ENCODE measurements around the gene TEX14. TPM values are rescaled to one million over a fixed set of nuclear protein-coding genes. Genes with fewer than 3 reads are reported as not detected.

The TEX14 gene
- total RNA-seq, 1 experiment from 2014 or later = 0.89 TPM

GRCh38 chr17:58525239-58525638 lies 166.6 kb downstream of the TEX14 start (continued):
- TF ChIP-seq CTCF (IDR thresholded peaks at IDR 0.05 in 2 of 3, conservative IDR thresholded peaks at IDR 0.05 in 1 of 3; ENCODE audit: borderline replicate concordance in 1 of 3, insufficient read depth in 1 of 3, low read depth in 2 of 3, low read length in 2 of 3) (no peak), CBX3 (IDR thresholded peaks at IDR 0.05; ENCODE audit: low read depth) (no peak), SP1 (IDR thresholded peaks at IDR 0.05; ENCODE audit: low read depth) (no peak)

DNA sequence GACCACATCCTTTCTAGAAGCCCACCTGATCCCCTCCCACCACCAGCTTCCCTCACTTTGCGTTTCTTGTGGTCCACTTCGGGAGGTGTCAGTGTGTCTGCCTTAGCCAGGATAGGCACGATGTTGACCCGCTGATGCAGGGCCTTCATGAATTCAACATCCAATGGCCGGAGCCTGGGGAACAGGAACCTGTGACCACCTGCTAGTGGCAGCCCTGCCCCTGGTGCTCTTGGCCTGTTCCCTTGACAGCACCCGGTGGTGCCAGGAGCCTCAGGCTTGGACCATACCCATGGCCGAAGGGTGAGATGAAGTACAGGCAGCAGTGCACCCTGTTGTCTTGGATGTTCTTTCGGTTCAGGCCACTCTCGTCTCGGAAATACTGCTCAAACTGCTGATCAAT lies 170.2 kb downstream of the TEX14 start:
- TF ChIP-seq TCF7L2 (IDR thresholded peaks at IDR 0.05; ENCODE audit: borderline replicate concordance, extremely low read depth, insufficient read depth, insufficient read length) (no peak), ZNF274 (IDR thresholded peaks at IDR 0.05; ENCODE audit: low read depth, low read length) (no peak), SRF (IDR thresholded peaks at IDR 0.05; ENCODE audit: low read depth) (no peak), POLR2AphosphoS5 (IDR thresholded peaks at IDR 0.05; ENCODE audit: low read depth, low read length) (no peak), FOSL1 (IDR thresholded peaks at IDR 0.05; ENCODE audit: low read depth) (no peak), ZFX (IDR thresholded peaks at IDR 0.05) (no peak), REST (IDR thresholded peaks at IDR 0.05; ENCODE audit: low read depth) (no peak), MAX (IDR thresholded peaks at IDR 0.05) (no peak), EGR1 (IDR thresholded peaks at IDR 0.05; ENCODE audit: low read depth) (no peak), EZH2phosphoT487 (IDR thresholded peaks at IDR 0.05; ENCODE audit: borderline replicate concordance) (no peak), CEBPB (IDR thresholded peaks at IDR 0.05; ENCODE audit: low read depth) (no peak), SIN3A (IDR thresholded peaks at IDR 0.05; ENCODE audit: low read depth) (no peak), EZH2 (IDR thresholded peaks at IDR 0.05) (no peak), CBX3 (IDR thresholded peaks at IDR 0.05; ENCODE audit: low read depth) (no peak)
- RAD21 ChIA-PET (ENCODE audit: low non-redundant PET in 1 of 2, low total read pairs in 2 of 2, uncharacterized antibody in 2 of 2, unreplicated experiment in 2 of 2) = no interaction called here
- Histone ChIP-seq H3K4me3 (replicated peaks in 1 of 2; ENCODE audit: low read depth in 1 of 2, low read length in 2 of 2) (no peak overlapping the region), H3K27me3 (ENCODE audit: insufficient read depth, low read length) (no peaks in the 10 kb centered on the region), H3K9ac (ENCODE audit: low read length) (no peak overlapping the region), H3K4me2 (ENCODE audit: low read length) (no peak overlapping the region), H3K79me2 (ENCODE audit: insufficient read depth, low read length) (no peaks in the 10 kb centered on the region), H4K20me1 (ENCODE audit: insufficient read depth) (no peaks in the 10 kb centered on the region), H3K9me3 (ENCODE audit: control insufficient read depth in 1 of 2, insufficient read depth in 1 of 2, low read depth in 1 of 2, low read length in 2 of 2) (no peaks in the 10 kb centered on the region), H3K9me2 (ENCODE audit: insufficient read depth) (no peaks in the 10 kb centered on the region), H2AFZ (ENCODE audit: low read depth, low read length, poor library complexity, severe bottlenecking) (no peak overlapping the region), H3K4me1 (ENCODE audit: control insufficient read depth in 1 of 2, insufficient read depth in 2 of 2, low read length in 2 of 2) (peaks cover 8 to 21% of the 10 kb centered on the region in 2 experiments), H3K36me3 (ENCODE audit: control insufficient read depth in 1 of 2, insufficient read depth in 2 of 2, low read length in 2 of 2) (no peaks in the 10 kb centered on the region), H3K27ac (ENCODE audit: low read depth, low read length) (no peak overlapping the region)
- ATAC-seq (no peak), DNase-seq (ENCODE audit: low read depth, low spot score) (no peak)
- POLR2A ChIA-PET = interaction anchor here (6.4 kb wide), 1 partner anchor 110 kb away, joined by 121 read pairs; no protein-coding TSS in a partner anchor
- CTCF ChIA-PET = no interaction called here
- BruUV-seq (replicated peaks) = no TSS peak
- intact Hi-C loops (cut with micrococcal nuclease) = no loop called here
